DND-41 (cell line): ENCODE measurements around the gene SDHAF2.

ENCODE experiments used
- ATAC-seq: fragments of 200-7000 bp; cut with Tn5 transposase; 3 replicates; pipeline ENCODE4 v1.9.1; 2021; ENCODE audit warnings: low read depth; ENCODE audit not compliant: insufficient read depth
- DNase-seq: peaks from one replicate; pipeline ENCODE4 v3.0.0-alpha.2; 2020
- H2AFZ ChIP-seq: 2 replicates; pipeline ENCODE4 v1.6.0; 2012; ENCODE audit warnings: low read depth, low read length
- H3K27ac ChIP-seq: 2 replicates; pipeline ENCODE4 v1.5.1; 2012; ENCODE audit warnings: low read length, inconsistent platforms
- H3K27me3 ChIP-seq: fragments of 200-600 bp; sonication (generic); 2 replicates; pipeline ENCODE4 v1.6.0; 2012; ENCODE audit warnings: low read length, mild to moderate bottlenecking, inconsistent platforms; ENCODE audit not compliant: insufficient read depth, poor library complexity
- H3K36me3 ChIP-seq: 2 replicates; pipeline ENCODE4 v1.5.1; 2012; ENCODE audit warnings: low read length, inconsistent platforms; ENCODE audit not compliant: insufficient read depth
- H3K4me1 ChIP-seq: 2 replicates; pipeline ENCODE4 v1.5.1; 2012; ENCODE audit warnings: mild to moderate bottlenecking, low read length; ENCODE audit not compliant: insufficient read depth
- H3K4me2 ChIP-seq: 2 replicates; pipeline ENCODE4 v1.6.0; 2012; ENCODE audit warnings: mild to moderate bottlenecking, moderate library complexity, low read length, inconsistent platforms; ENCODE audit not compliant: insufficient read depth
- H3K4me3 ChIP-seq, 2 experiments: fragments of 200-600 bp in 1 of 2; shearing (Covaris generic) in 1 of 2; 2 replicates each; pipeline ENCODE4 v1.5.1; 2012 to 2016; ENCODE audit warnings: inconsistent platforms in 2 of 2, low read length in 2 of 2, mild to moderate bottlenecking in 2 of 2, low read depth in 1 of 2, moderate library complexity in 1 of 2
- H3K79me2 ChIP-seq: 2 replicates; pipeline ENCODE4 v1.6.0; 2012; ENCODE audit warnings: low read length, inconsistent platforms; ENCODE audit not compliant: insufficient read depth
- H3K9ac ChIP-seq: 2 replicates; pipeline ENCODE4 v1.6.0; 2012; ENCODE audit warnings: low read depth, mild to moderate bottlenecking, inconsistent platforms, low read length, moderate library complexity
- H3K9me3 ChIP-seq: 2 replicates; pipeline ENCODE4 v1.5.1; 2012; ENCODE audit warnings: low read length, moderate library complexity, mild to moderate bottlenecking, inconsistent platforms; ENCODE audit not compliant: insufficient read depth, severe bottlenecking
- H4K20me1 ChIP-seq: 2 replicates; pipeline ENCODE4 v1.6.0; 2012; ENCODE audit warnings: low read length; ENCODE audit not compliant: insufficient read depth
- CTCF ChIP-seq: IDR thresholded peaks from 2 replicates; pipeline ENCODE4 v1.5.1; 2012; ENCODE audit warnings: borderline replicate concordance, low read length, moderate library complexity, mild to moderate bottlenecking; ENCODE audit not compliant: poor library complexity, severe bottlenecking; ENCODE audit errors: extremely low read depth
- EZH2 ChIP-seq: IDR thresholded peaks from 3 replicates; pipeline ENCODE4 v1.6.1; 2012; ENCODE audit warnings: borderline replicate concordance, low read depth, mild to moderate bottlenecking, moderate library complexity, low read length, inconsistent platforms; ENCODE audit not compliant: severe bottlenecking

The SDHAF2 gene

GRCh38 chr11:61413496-61413895, 16.4 kb upstream of the SDHAF2 start:
- H3K27me3 ChIP-seq, result no peaks in the 10 kb centered on the region
- no peak overlapping the region for H2AFZ ChIP-seq
- no peak for TF ChIP-seq CTCF
- TF ChIP-seq EZH2, result no peak
- H3K4me3 ChIP-seq, result no peak overlapping the region
- DNase-seq (no peak), ATAC-seq (no peak)
- no peaks in the 10 kb centered on the region for H3K9me3 ChIP-seq
- no peaks in the 10 kb centered on the region for H3K4me1 ChIP-seq
- H3K36me3 ChIP-seq, result peaks cover 97% of the 10 kb centered on the region
- H4K20me1 ChIP-seq, result peaks cover 40% of the 10 kb centered on the region
- peaks cover 32% of the 10 kb centered on the region for H3K79me2 ChIP-seq
- no peak overlapping the region for H3K9ac ChIP-seq
- H3K4me2 ChIP-seq, result no peak overlapping the region
- H3K27ac ChIP-seq, result no peak overlapping the region

GRCh38 chr11:61414547-61414946, 15.4 kb upstream of the SDHAF2 start:
- DNase-seq (no peak), ATAC-seq (no peak)
- no peaks in the 10 kb centered on the region for H3K9me3 ChIP-seq
- H3K27ac ChIP-seq, result no peak overlapping the region
- H3K4me1 ChIP-seq, result no peaks in the 10 kb centered on the region
- H3K36me3 ChIP-seq, result peaks cover 99% of the 10 kb centered on the region
- peaks cover 47% of the 10 kb centered on the region for H4K20me1 ChIP-seq
- H3K79me2 ChIP-seq, result peaks cover 41% of the 10 kb centered on the region
- no peak for TF ChIP-seq CTCF
- no peak for TF ChIP-seq EZH2
- H3K4me2 ChIP-seq, result no peak overlapping the region
- no peak overlapping the region for H3K9ac ChIP-seq
- H2AFZ ChIP-seq, result no peak overlapping the region
- H3K27me3 ChIP-seq, result no peaks in the 10 kb centered on the region
- no peak overlapping the region for H3K4me3 ChIP-seq

GRCh38 chr11:61415381-61415780, 14.5 kb upstream of the SDHAF2 start:
- ATAC-seq (no peak), DNase-seq (no peak)
- no peak overlapping the region for H3K27ac ChIP-seq
- no peaks in the 10 kb centered on the region for H3K4me1 ChIP-seq
- H3K79me2 ChIP-seq, result peaks cover 50% of the 10 kb centered on the region
- peaks cover 55% of the 10 kb centered on the region for H4K20me1 ChIP-seq
- TF ChIP-seq CTCF, result no peak
- no peak for TF ChIP-seq EZH2
- H3K36me3 ChIP-seq, result peaks cover 99% of the 10 kb centered on the region
- no peak overlapping the region for H2AFZ ChIP-seq
- H3K9me3 ChIP-seq, result no peaks in the 10 kb centered on the region
- no peaks in the 10 kb centered on the region for H3K27me3 ChIP-seq
- H3K9ac ChIP-seq, result no peak overlapping the region
- no peak overlapping the region for H3K4me3 ChIP-seq
- no peak overlapping the region for H3K4me2 ChIP-seq

GRCh38 chr11:61416941-61417340, 13.0 kb upstream of the SDHAF2 start:
- Histone ChIP-seq H3K27ac (no peak overlapping the region), H3K27me3 (no peaks in the 10 kb centered on the region), H3K36me3 (peaks cover 99% of the 10 kb centered on the region), H3K9ac (no peak overlapping the region), H2AFZ (no peak overlapping the region), H3K4me3 (no peak overlapping the region), H4K20me1 (peaks cover 64% of the 10 kb centered on the region), H3K4me2 (no peak overlapping the region), H3K79me2 (peaks cover 55% of the 10 kb centered on the region), H3K4me1 (no peaks in the 10 kb centered on the region), H3K9me3 (no peaks in the 10 kb centered on the region)
- ATAC-seq (no peak), DNase-seq (no peak)
- TF ChIP-seq EZH2 (no peak), CTCF (no peak)
